ENCODE data around the gene ORM1.

DNA sequence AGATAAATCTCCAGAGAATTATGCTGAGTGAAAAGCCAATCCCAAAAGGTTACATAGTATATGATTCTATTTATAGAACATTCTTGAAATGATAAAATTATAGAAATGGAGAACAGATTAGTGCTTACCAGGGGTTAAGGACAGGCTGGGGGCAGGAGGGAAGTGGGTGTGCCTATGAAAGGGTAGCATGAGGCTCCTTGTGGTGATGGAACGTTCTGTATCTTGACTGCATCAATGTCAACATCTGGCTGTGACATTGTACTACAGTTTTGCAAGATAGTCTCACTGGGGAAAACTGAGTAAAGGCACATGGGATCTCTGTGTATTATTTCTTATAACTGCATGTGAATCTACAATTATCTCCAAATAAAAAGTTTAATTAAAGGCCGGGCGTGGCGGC lies 29.0 kb downstream of the ORM1 start:
- TF ChIP-seq SP1 (IDR thresholded peaks at IDR 0.05) (no peak), RXRA (IDR thresholded peaks at IDR 0.05) (no peak)
- TF ChIP-seq, protein P1, sequence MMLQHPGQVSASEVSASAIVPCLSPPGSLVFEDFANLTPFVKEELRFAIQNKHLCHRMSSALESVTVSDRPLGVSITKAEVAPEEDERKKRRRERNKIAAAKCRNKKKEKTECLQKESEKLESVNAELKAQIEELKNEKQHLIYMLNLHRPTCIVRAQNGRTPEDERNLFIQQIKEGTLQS (IDR thresholded peaks at IDR 0.05), result no peak
- TF ChIP-seq, protein P2, sequence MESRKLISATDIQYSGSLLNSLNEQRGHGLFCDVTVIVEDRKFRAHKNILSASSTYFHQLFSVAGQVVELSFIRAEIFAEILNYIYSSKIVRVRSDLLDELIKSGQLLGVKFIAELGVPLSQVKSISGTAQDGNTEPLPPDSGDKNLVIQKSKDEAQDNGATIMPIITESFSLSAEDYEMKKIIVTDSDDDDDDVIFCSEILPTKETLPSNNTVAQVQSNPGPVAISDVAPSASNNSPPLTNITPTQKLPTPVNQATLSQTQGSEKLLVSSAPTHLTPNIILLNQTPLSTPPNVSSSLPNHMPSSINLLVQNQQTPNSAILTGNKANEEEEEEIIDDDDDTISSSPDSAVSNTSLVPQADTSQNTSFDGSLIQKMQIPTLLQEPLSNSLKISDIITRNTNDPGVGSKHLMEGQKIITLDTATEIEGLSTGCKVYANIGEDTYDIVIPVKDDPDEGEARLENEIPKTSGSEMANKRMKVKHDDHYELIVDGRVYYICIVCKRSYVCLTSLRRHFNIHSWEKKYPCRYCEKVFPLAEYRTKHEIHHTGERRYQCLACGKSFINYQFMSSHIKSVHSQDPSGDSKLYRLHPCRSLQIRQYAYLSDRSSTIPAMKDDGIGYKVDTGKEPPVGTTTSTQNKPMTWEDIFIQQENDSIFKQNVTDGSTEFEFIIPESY (IDR thresholded peaks at IDR 0.05), result no peak

Data from liver (tissue), 2 donors.